ENCODE results near the gene VPS13D.
"Not testable (repeated sequence)": the region's sequence is repeated elsewhere in the genome, so short reads cannot be mapped to it uniquely, and the experiment has no call there.

The VPS13D gene

DNA sequence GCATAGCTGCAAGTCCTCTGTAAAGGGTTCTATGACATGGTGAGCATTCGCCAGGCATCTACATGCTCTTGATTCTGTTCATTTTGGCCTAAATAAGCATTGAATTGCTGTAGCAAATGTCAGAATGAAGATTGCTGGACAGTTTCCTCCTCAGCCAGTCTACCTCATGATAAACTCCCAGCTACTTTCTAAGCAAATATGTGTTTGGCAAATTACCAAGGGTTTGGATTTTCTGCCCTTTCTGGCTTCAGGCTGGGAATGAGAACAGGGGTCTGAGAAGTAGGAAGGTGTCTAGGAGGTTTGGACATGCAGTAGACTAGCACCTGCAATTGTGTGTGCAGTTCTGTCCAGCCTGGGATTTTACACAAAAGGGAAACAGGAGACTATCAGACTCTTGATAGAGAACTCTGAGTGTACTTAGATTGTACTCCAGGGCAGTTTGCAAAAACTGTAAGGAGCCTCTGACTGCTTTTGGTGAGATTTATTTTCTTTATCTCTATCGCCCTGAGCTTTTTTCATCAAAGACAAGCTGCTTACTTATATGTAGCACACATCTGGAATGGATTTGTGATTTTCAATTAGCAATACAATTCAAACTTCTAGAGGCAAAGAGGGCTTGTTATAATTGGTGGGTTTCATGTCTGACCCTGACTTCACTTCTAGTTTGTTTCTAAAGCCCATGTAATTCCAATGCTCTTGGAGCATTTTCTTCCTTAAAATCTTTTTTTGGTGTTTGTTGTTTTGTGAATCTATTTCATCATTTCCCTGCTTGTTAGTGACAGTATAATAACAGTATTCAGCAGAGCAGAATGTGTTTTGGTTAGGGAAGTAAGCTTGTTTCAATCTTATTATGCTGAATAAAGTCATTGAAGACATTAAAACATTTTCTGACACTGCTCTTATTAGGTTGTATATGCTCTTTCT lies 150.8 kb downstream of the VPS13D start:
- no peak for DNase-seq

DNA sequence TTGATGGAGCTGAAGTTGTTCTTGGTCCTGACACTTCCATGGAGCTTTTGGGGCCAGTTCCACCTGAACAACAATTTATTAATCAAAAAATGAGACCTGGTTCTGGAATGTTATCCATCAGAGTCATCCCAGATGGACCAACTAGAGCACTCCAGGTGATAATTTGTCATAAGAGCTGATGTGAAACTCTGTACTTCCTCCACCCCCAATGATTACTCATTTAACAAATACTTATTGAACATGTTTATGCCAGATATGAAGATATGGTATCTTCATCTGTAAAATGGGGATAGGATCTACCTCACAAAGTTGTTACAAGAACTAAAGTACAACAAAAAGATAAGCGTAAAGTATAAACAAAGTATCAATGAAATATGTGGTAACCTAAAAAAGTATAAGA lies 153.2 kb downstream of the VPS13D start:
- no peak for DNase-seq

DNA sequence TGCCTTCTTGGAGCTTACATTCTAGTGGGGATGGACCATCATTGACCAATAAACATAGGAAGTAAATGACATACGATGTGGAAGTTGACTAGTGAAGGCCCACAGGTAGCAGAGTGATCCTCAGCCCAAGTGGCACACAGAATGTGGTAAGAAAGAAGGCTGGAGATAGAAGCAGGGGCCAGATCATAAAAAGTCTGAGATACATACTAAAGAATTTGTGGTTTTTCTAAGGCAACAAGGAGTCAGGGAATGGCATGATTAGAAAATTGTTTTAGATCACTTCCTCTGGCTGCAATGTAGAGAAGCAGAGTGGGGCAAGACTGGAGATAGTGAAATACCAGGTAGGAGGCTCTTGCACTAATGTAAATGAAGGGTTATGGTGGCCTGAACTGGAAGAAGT lies 154.0 kb downstream of the VPS13D start:
- DNase-seq: no peak

DNA sequence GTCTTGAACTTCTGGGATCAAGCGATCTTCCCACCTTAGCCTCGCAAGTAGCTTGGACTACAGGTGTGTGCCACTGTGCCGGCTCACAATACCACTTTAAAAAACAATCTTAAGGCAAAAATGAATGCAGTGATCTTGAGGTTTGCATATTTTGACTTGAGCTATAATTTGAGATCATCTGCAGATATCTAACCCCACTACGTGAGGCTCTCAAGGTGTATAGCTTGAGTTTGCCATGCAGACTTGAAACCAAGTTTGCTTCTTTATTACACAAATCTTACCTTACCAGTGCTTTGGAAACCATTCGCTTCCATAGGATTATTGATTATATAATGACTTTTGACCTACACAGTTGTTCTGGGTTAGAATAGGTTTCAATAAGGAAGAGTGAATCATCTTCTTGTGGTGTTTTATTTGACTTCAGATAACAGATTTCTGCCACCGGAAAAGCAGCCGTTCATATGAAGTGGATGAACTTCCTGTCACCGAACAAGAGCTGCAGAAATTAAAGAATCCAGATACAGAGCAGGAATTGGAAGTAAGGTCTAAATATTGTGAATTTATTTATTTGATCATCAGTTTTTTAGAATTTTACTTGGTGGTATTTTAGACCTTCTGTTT lies 155.1 kb downstream of the VPS13D start:
- DNase-seq: no peak

DNA sequence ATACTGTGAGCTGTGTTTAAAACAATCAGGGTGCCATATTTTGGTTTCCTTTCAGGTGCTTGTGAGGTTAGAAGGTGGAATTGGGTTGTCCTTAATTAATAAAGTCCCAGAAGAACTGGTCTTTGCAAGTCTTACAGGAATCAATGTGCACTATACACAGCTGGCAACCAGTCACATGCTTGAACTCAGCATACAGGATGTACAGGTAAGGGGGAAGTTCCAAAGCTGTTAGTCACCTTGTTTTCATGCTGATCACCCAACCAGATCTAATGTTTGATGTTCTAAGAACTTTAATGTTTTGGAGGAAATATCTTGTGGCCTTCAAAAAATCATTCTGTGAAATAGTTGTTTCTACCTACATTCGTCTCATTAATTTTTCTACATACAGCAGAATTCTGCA lies 156.3 kb downstream of the VPS13D start:
- DNase-seq: no peak

DNA sequence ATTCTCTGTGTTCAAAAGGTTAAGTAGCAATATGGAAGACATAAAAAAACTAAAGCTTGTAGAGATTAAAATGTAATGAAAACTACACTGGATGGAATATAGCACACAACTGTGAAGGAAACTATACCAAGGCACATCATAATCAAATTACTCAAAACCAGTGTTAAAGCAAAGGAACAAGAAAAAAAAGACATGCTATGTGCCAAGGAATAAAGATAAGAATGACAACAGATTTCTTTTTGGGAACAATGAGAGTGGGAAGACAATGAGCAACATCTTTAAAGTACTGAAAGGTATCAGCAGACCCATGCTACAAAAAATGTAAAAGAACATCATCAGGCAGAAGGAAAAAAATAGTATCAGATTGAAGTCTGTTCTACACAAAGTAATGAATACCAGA lies 157.8 kb downstream of the VPS13D start:
- no peak for DNase-seq

DNA sequence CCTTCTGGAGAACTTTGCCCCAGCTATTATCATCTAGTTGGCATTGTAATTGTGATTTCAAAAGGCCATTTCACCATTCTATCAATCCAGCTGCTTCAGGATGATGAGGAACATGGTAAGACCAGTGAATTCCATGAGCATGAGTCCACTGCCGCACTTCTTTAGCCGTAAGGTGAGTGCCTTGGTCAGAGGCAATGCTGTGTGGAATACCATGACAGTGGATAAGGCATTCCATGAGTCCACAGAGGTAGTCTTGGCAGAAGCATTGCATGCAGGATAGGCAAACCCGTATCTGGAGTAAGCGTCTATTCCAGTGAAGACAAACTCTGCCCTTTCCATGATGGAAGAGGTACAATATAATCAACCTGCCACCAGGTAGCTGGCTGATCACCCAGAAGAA lies 160.5 kb downstream of the VPS13D start:
- DNase-seq: not testable (repeated sequence)

DNA sequence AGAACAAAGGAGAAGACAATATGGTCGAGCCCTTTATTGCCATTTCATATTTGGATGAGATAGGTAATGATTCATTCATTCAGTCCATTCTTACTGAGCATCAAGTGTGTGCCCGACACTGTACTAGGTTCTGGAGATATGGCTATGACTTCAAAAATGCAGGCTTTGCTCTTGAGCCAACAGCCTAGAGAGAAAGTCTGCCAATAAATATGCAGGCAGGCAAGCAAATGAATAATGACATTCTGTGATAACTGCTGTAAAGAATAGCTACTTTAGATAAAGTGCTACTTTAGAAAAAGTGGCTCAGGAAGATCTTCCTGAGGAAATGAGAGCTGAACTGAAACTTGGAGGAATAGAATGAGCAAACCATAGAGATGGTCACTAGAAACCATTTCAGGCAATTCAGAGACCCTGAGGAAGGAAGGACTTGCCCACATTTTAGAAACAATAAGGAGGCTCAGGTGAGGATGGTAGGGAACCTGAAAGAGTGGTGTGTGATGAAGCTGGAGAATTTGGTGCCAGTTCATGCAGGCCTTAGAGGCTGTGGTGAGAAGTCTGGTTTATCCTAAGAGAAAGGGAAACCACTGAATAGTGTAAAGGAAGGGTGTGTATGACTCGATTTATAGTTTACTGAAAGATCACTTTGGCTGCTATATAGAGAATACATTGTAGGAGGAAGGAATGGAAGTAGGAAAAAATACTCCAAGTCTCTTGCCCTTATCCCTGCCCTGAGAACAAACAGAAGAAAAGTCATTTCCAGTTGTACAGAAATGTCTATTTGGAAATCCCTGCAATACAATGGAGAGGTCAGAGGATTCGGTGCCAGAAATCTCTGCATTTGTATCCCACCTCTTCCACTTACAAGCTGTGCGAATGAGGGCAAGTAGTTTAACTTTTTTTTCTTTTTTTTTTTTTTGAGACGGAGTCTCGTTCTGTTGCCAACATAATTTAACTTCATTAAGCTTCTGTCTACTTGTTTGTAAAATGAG lies 167.9 kb downstream of the VPS13D start:
- no peak for DNase-seq

DNA sequence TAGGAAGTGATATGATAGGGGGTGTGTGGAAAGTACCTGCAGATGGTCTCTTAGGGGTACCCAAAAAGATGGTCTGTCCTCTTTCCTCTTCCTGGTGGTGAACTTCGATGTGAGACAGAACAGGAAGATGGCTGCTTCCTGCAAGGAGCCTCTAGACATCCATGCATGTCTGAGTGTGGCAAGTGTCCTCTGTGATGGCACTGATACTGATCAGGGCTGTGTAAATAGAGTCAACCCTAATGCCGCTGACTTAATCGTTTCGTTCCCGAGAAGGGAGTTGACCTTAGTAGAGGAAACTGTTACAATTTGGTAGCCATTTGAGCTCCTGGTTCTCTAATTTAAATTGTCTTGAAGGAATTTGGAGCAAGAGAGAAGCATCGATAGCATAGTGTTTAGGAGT lies 168.6 kb downstream of the VPS13D start:
- no peak for DNase-seq

DNA sequence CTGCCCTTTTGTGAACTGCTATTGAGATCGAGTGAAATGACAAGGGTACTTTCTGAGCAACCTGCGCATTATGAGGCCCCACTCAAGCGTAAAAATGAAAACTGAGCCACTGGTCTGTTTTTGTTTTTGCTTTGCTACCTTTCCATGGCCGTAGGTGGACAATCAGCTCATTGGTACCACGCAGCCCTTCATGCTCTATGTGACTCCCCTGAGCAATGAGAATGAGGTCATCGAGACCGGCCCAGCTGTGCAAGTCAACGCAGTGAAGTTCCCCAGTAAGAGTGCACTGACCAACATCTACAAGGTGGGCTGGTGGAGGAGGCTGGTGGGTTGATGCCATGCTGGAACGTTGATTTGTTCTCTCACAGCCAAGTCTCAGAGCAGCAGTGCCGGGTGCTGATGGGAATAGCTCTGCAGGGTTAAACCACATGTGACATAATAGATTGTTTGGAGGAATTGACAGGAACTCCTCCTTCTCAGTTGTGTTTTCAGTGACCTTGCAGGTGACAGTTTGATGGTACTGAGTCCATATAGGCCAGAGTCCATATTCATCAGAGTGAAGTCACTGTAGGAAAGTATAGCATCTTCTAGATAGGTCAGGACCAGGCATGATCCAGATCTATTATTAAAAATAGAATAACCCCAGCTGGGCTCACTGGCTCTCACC lies 170.3 kb downstream of the VPS13D start:
- DNase-seq: peak; percentile 16

DNA sequence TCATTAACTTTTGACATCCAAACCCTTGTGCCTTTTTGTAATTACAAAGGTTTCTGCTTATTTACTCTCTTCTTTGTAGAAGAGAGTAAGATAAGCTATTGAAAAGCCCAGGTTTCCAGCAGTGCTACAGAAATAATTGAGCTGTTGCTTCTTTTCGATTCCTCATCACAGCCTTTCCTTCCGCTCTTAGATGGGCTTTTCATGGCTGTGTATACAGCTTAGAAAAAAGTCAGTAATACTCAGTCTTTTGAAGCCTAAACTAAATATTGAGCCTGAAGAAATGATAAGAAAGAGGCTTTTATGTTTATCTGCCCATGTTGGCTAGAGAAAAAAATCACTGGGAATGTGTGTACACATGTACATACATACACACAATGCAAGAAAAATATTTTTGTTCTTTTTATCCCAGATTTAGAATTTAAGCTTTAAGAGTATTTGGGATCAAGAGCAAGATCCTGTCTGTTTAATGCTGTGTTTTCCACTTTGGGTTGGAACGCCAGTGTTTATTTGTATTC lies 172.4 kb downstream of the VPS13D start:
- DNase-seq: no peak

DNA sequence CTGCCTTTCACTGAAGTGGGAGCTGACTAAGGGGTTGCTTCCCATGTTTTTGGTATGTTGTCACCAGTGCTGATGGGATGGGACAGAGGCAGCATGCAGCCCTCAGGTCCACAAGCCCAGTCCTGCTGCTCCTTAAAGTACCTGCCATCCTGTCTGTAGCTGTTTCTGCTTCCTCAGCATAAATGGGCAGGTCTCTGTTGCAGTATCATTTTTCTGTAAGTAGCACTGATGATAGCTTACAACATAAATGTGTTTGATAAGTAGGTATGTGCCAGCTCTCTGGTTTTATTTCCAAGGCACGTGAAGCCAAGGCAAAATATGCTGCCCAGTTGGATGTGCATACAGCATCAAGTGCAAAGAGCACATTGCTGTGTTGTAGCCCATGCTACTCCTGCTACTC lies 173.0 kb downstream of the VPS13D start:
- no peak for DNase-seq

DNA sequence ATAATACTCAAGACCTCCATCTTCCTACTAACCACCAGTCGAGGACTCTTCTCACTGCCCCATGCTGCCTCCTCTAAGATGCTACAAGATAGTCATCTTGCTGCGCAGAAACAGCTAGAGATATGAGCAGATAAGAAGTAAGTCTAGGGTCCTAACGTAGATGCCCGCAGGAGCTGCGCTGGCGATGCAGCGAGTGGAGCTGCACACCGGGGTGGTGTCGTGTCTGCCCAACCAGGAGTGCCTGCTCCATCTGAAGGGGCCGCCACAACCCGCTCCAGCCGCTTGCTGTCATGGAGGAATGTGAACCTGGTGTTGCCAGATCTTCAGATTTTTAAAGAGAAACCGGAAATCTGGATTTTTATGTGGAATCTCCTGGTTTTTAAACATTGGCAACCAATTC lies 175.1 kb downstream of the VPS13D start:
- DNase-seq: no peak

DNA sequence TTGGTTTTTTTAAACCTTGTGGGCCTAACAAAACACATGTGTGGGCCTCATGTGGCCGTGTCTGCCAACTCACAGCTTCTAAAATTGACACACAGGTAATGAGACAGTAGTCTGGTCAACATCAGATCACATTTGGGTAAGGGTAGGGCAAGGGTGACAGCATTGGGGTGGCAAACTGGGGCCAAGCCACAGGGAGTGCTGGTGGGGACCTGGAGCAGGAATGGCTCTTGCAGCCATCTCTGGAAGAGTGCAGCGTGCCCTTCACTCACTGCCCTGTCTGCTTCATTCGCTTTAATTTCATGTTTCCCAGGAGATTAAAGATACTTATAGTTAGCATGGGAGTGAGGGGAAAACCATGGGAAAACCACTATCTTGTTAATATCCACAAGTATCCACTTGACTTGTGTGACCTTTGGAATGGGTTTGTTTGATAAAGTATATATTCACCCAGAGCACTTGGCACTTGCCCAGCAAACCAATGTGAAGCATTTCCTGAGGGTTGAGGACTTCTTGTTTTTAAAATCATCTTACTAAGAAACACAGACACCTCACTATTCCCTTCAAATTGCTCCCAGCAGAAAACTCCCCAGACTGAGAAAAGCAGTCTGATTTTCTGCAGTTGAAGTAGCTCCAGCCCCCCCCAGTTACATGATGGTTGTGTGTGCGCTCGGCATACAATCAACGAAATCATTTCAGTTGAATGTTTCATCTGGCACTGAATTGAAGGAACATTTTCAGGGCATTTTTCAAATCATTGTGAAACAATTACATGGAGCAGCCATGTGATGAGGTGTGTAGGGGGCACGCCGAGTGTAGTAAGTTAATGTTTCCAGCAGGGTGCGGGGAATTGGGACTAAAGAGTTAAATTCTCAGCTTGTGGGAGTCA lies 175.7 kb downstream of the VPS13D start:
- no peak for DNase-seq

DNA sequence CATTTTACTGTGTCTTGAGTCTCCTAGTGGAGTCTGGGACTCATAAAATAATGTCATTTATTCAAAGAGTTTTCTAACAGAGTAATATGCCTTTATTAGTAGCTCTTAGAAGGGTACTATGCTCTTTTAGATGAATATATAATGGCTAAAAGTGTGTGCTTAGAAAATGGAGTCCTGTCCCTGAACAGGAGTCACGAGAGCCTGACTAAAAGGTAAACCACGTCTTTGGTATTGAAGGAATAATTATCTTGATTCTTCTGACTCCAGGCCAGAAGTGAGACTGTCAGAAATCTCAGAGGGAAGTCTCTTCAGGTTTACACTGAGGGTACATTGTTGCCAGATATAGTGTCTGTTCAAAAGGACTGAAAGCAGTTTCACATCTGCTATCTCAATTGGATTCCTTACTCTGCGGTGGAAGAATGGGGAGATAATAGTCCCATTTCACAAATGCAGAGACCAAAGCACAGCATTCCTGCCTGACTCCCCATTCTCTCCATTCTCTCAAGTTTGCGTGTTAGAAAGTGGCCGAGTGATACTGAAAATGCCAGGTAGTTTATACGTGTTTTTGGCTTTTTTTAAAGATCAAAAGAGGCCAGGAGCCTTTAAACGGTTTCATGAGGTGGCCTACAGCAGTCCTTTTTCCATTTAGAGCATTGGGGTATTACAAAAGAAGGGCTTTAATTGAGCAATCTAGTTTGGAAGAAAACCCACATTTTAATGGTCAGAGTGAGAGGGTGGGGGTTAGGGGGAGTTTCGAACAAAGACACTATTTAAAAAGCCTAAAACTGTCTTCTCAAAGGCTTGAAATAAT lies 176.6 kb downstream of the VPS13D start:
- DNase-seq: no peak

DNA sequence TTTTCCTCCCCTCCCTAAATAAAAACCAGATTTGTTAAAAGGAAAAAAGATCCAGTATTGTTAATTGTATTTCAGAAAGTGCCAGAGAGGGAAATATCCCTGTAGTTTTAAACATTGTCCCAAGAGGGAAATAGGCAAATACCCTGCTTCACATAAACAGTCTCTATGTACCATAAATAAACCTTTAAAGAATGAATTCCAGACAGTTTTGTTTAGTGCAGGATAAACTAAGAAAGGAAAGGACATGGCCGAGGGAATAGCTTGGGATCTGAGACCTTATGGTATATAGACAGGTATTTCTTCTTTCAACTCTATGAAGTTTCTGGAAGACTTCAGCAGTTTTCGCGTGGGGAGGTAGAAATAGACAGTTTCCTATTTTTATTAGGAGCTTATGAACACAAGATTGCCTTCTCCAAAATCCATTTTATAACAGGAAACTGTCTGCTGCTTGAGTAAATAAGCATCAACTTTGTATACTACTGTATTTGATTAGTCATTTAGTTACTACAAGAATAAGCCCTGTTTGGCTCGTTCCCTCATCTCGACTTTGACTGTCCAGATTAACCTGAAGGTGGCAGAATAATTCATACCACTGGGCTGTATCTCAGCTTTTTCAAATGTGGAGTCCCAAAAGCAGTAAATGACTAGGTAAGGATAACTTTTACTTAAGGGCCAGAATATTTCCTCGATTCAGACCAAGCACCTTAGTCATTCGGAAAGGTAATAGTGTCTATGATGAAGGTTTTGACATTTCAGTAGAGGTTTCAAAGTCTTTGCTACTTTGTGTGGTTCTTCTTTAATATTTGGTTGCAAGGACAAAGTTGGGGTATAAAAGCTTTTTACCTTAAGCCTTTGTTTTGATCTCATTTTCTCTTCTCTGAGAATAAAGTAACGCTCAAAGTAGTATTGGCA lies 177.5 kb downstream of the VPS13D start:
- DNase-seq: no peak

DNA sequence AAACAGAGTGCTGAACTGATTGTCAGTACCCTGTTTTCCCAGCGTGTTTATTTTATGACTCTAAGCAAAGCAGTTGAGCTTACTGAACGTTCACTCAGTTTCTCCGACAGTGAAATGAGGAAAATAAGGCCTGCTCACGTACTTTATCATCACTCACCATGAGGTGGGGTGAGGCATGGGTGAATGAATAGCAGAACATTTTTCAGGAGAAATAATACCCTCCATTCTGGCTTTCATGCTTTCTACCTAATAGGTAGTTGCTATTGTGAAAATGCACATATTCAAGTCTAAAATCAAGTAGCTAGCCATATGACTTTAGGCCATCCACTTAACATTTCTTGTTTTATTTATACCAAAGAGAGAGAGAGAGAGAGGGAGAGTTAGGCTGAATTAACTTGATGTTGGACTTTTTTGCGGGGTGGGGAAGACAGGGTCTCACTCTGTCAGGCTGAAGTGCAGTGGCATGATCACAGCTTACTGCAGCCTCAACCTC lies 178.2 kb downstream of the VPS13D start:
- no peak for DNase-seq

DNA sequence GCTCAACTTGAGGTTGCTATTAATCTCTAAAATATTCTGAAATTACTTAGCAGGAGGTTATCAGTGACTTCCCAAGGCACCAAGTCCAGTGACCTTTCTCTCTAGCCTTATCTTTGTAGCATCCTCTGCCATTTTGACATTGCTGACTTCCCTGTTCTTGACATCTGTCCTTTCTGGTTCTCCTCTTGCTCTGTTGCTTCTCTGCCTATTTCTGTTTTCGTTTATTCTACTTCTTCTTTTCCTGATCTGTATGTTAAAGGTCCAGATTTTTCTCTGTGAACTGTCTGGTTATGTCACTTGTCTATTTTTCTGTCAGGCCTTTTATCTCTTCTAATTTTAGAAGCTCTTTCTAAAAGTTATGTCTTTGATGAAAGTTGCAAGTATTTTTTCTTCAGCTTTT lies 178.8 kb downstream of the VPS13D start:
- DNase-seq: no peak

DNA sequence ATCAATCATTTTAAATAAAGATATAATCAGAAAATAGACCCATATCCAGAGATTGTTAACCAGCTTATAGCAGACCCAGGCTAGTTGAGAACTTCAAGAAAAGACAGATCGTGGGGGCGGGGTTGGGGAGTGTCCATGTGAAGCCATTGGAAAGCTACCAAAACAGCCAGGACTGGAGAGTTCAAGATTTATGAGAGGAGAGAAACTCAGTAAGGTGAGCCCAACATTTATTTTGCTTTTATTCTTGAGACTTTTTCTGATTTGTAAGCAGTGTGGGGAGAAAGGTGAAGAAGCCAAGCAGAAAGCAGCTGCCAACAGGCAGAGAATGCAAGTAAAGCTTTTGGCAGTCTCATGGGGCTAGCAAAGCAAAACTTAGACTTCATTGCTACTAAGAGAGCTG lies 179.9 kb downstream of the VPS13D start:
- DNase-seq: no peak

All from DMS79 (cell line).